Endothelial cell of hepatic sinusoid (primary cell): ENCODE measurements around the gene WDR49.

ENCODE experiments used
- in situ Hi-C: cut with HindIII; loops from 2 replicates; pipeline ENCODE4 v1.10.0; 2017; ENCODE audit warnings: low sequenced_read_pairs

Gene WDR49

DNA sequence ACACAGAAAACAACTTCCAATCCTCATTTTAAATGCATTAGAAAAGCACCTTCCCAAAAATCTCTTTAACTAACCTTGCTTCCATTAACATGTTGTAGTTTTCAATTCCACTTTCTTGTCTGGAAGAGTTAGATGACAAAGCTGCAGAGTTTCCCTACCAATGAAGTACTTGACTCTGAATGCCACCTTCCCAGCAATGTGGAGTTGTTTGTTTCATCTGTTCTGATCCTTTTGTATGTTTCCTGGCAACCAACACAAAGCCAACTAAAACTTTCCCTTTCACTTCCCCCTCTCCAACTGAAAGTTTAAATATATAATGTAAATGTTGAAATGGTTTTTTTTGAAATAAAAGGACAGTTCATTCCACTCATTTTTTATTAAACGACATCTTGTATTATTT is at the start of gene WDR49:
Gene WDR49, minus strand, starts transcription at position 183 of the 400 bp plus-strand sequence. CDS start 517 bp downstream, outside the sequence.
- in situ Hi-C loops, result no loop called here

GRCh38 chr3:167700926-167701325 is 47.2 kb upstream of the WDR49 start:
- in situ Hi-C loops, result no loop called here

DNA sequence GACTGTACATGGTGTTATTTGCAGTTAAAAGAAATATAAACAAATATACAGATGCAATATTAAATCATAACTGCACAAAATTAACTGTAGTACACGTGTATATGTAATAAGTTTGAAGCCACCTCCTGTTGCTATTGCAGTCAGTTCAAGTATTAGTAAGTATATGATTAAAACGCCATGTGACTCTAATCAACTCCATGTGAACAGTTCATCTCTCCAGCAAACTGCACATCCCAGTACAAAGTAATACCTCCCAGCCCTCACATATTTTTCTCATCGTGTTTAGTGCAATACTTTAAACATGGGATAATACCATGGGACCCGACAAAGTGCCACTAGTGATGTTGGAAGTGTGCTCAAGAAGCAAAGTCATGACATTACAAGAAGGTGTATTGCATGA is 46.3 kb upstream of the WDR49 start:
- in situ Hi-C loops, result no loop called here

DNA sequence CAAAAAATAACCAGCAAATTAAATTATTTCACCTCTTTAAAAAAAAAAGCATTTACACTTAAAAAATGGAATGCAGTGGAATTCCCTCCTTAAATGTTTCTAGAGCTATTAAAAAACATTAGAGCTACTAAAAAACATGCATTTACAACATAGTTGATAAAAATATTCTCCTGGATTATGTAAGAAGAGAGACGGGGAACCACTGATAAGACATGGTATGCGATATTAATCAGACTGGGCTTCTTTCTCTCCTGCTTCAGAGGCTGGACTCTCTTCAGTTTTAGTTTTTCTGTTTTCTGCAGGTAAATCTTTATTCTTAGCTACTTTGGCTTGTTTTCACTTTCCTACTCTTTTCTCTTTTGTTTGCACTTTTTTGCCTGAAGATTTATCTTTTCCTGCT is 40.4 kb upstream of the WDR49 start:
- in situ Hi-C loops, result no loop called here

DNA sequence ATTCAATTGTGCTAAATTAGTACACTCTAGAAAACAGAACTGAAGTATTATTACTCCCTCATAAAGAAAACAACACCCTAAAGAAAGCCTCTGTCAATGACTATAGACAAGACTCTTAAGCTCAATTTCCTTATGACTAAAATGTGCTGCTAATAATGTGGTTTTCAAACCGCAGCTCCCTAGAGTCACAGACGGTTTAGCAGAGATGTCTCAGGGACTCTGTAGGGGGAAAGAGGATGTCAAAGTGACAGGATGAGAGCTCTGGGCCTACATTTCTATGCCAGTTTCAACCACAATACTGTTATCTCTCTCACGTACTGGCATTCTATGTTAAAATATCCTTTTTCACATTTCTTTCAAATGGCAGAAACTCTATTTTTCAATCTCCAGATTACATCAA is 37.6 kb upstream of the WDR49 start:
- in situ Hi-C loops, result no loop called here

DNA sequence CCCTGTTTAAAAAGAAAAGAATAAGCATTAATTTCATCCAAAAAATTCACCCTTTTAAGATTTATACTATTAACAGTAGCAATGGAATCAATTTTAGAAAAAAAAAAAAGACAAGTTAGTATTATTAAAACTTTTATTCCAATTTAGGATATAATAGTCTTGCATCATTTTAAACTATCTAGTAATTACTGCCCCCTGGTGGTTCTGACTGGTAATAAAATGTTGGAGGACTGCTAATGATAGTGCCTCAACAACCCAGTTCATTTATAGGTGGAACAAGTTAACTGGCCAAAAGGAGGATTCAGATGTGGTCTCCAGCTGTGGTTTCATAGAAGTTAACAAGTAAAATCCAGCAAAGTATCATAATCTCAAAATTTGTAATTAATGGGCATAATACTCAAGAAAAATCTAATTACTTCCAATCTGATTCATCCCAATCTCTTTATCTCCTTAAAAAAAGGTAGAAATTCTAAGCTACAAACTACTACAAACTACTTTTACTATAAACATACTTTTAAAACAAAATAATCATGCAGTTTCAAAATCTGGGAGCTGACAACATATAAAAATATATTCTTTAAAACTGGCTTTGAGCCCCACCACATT is 30.7 kb upstream of the WDR49 start:
- in situ Hi-C loops, result no loop called here

DNA sequence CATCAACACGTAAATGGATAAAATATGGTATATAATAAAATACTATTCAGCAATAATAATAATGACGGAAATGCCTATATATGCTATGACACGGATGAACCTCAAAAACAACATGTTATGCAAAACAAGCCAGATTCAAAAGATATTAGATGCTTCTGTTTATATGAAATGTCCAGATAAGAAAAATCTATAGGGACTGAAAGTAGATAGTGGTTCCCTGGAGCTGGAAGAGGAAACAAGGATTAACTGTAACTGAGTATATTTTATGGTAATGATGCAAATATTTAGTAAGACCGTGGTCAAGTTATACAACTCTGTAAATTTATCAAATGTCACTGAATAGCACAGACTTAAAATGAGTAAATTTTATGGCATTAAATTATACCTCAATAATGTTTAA is 25.8 kb upstream of the WDR49 start:
- in situ Hi-C loops, result no loop called here

GRCh38 chr3:167675848-167676247 is 22.1 kb upstream of the WDR49 start:
- in situ Hi-C loops, result no loop called here

GRCh38 chr3:167673221-167673620 is 19.5 kb upstream of the WDR49 start:
- in situ Hi-C loops, result no loop called here

- in situ Hi-C loops, result no loop called here
These were observed 18.2 kb upstream of the WDR49 start for GRCh38 chr3:167671878-167672427.

GRCh38 chr3:167669699-167670098 is 16.0 kb upstream of the WDR49 start:
- in situ Hi-C loops, result no loop called here

- in situ Hi-C loops, result no loop called here
These were observed 14.9 kb upstream of the WDR49 start for GRCh38 chr3:167668651-167669050.

DNA sequence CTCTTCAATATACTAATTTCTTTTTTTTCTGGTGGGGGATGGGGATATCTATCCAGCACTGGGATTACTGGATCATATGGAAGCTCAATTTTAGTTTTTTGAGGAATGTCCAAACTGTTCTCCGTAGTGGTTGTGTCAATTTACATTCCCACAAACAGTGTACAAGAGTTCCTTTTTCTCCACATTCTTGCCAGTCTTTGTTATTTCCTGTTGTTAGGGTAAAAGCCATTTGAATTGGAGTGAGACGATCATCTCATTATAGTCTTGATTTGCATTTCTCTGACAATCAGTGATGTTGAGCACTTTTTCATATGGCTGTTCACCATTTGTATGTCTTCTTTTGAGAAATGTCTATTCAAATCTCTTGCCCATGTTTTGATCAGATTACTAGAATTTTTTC is 12.8 kb upstream of the WDR49 start:
- in situ Hi-C loops, result no loop called here

DNA sequence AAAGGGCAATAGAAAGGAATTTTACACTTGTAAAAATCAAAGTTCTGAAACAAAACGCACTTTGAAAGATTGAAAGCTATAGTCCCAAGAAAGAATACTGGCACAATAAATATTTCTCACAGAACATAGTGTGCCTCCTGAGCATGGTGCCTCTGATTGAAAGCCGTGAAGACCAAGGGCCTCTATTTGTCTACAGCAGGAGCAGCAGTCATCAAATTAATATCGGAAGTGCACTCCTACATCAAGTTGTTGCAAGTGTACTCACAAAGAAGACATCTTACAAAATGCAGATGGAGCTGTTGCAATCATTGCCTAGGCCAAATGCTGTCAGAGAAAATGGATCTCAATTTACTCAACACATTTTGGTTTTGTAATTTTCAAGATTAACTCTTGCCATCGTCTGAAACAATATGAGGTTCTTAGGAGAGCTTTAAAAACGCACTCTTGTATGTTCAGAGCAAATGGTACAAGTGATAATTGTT is 9.2 kb upstream of the WDR49 start:
- in situ Hi-C loops, result no loop called here

GRCh38 chr3:167657684-167658225 is 4.0 kb upstream of the WDR49 start:
- in situ Hi-C loops, result loop anchor here (5.0 kb wide), 1 partner anchor 70 kb away; no protein-coding TSS in a partner anchor

- in situ Hi-C loops, result loop anchor here (5.0 kb wide), 1 partner anchor 70 kb away; no protein-coding TSS in a partner anchor
These were observed 3.1 kb upstream of the WDR49 start for GRCh38 chr3:167656821-167657220.

GRCh38 chr3:167653155-167653554 is 587 bp downstream of the WDR49 start:
- in situ Hi-C loops, result no loop called here

DNA sequence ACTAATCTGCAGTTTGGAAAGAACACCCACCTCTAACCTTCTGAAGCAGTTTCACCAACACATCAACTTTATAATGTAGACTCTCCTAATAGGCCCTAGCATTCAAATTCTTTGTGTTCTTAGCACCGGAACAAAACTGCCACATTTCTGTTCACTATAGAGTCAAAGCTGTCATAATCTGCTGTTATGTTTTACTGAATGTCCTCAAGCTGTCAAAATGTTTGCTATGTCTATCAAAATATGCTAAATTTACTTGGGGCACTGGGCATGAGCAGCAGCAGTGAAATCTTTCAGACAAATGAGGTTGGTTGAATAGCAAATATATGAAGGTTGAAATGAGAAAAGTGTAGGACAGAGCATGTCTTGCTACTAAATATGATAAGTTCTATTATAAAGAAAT is 1.9 kb downstream of the WDR49 start:
- in situ Hi-C loops, result no loop called here

- in situ Hi-C loops, result no loop called here
These were observed 3.3 kb downstream of the WDR49 start for GRCh38 chr3:167650459-167650858.

- in situ Hi-C loops, result no loop called here
These were observed 4.0 kb downstream of the WDR49 start for GRCh38 chr3:167649746-167650145.

DNA sequence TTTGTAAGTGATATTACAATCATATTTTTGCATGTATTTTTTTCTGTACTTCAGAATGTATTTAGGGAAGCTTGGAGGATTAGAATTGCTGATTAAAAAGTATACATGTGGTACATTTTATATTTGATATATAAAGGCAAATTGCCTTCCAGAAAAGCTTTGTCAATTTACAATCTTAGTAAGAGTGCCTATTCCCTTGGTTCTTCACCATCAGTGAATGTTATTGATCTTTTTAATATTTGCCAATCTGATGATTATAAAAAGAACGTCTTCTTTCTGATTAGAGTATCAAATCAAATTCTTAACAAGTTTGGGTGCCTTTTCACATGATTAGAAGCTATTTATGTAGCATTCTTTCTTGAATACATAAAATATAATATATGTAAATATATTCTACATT is 9.1 kb downstream of the WDR49 start:
- in situ Hi-C loops, result no loop called here

DNA sequence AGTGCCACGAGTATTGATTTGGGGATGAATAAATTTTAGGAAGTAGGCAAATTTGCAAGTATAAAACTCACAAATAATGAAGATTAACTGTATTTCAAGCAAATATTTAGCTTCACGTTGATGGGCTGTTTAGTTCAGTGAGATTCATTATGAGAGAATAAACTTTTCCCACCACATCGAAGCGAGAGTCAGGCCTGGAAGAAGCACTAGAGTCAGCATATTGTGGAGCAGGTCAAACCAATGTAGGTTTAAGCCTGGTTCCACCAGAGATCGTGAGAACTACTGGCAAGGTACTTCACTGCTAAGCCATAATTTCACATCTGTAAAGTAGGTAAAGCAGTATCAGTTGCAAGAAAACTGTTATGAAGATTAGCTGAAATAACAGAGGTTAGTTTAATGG is 22.3 kb downstream of the WDR49 start:
- in situ Hi-C loops, result no loop called here

DNA sequence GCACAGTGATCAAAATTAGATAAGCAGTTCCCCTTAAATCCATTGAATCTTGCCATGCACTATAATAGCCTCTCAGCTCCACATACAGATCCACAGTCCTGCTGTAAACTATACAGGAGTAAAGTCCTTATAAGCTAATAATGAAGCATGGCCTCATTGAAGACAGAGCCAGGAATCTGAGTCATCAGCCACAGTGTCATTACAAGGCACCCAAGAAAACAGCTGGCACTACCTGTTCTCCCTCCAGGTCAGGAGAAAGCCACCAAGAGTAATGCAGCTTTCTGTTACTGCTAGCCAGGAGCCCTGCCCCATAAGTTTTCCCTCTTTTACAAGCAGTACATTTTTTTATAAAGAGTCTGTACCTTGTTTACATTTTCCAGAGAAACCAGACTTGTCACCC is 27.3 kb downstream of the WDR49 start:
- in situ Hi-C loops, result no loop called here
